ENCODE results near the gene ADRA1B. TPM values are rescaled to one million over a fixed set of nuclear protein-coding genes. Genes with fewer than 3 reads are reported as not detected.
"Not testable (repeated sequence)": the region's sequence is repeated elsewhere in the genome, so short reads cannot be mapped to it uniquely, and the experiment has no call there.

ADRA1B gene
- total RNA-seq, 1 donor from 2014 or later = 0.74 TPM

DNA sequence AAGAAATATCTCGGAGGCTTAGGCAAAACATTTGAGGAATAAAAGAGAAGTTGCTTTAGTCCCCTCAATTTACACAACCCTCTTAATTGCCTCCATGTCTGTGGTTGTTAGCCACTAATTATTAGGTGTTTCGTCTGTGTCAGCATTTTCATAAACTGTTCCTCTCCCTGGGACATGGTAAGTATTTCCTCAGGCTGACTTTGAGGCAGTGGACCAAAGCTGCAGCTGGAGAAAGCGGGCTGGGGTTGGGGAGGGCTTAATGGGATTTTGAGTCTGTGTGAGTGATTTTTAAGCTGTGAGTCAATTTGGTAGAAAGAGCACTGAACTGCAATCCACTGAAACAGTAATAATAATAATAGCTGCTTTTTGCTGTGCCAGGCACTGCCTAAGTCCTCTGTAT lies 79.6 kb downstream of the ADRA1B start:
- TF ChIP-seq, protein P1, sequence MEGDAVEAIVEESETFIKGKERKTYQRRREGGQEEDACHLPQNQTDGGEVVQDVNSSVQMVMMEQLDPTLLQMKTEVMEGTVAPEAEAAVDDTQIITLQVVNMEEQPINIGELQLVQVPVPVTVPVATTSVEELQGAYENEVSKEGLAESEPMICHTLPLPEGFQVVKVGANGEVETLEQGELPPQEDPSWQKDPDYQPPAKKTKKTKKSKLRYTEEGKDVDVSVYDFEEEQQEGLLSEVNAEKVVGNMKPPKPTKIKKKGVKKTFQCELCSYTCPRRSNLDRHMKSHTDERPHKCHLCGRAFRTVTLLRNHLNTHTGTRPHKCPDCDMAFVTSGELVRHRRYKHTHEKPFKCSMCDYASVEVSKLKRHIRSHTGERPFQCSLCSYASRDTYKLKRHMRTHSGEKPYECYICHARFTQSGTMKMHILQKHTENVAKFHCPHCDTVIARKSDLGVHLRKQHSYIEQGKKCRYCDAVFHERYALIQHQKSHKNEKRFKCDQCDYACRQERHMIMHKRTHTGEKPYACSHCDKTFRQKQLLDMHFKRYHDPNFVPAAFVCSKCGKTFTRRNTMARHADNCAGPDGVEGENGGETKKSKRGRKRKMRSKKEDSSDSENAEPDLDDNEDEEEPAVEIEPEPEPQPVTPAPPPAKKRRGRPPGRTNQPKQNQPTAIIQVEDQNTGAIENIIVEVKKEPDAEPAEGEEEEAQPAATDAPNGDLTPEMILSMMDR (IDR thresholded peaks at IDR 0.05) = no peak
- no peak for TF ChIP-seq POLR2AphosphoS5 (IDR thresholded peaks at IDR 0.05; ENCODE audit: insufficient read depth in 1 of 2, low read depth in 1 of 2)
- no peak overlapping the region for H3K4me3 ChIP-seq
- H3K27ac ChIP-seq = no peak overlapping the region
- H3K36me3 ChIP-seq = no peaks in the 10 kb centered on the region
- no peaks in the 10 kb centered on the region for H3K27me3 ChIP-seq
- H3K4me1 ChIP-seq = no peaks in the 10 kb centered on the region
- intact Hi-C loops (cut with DNase I) = no loop called here
- no peak for DNase-seq (ENCODE audit: extremely low spot score in 2 of 2)
- H3K9me3 ChIP-seq = peaks cover 7% of the 10 kb centered on the region

DNA sequence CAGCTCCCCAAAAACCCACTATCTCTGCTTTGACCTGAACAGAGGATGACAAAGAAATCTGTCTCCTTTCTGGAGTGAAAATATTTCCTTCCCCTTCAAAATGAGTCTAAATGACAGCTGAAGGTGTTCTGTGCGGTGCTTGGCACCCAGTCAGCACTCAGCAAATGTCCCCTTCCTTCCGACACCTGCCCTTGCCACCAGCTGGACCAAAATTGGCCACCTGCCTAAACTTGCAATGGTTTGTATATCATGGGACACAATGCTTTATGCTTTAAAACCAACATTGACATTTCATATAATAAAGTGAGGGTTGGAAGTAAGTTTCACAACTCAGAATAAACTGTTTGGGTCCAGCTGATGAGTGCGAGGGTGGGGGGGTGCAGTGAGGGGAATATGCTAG lies 85.2 kb downstream of the ADRA1B start:
- Histone ChIP-seq H3K27me3 (no peaks in the 10 kb centered on the region), H3K27ac (no peak overlapping the region), H3K4me3 (no peak overlapping the region), H3K4me1 (no peaks in the 10 kb centered on the region), H3K9me3 (no peaks in the 10 kb centered on the region), H3K36me3 (no peaks in the 10 kb centered on the region)
- TF ChIP-seq POLR2A (IDR thresholded peaks at IDR 0.05) (no peak), POLR2AphosphoS5 (IDR thresholded peaks at IDR 0.05; ENCODE audit: insufficient read depth in 1 of 2, low read depth in 1 of 2) (no peak)
- TF ChIP-seq, protein P1 (IDR thresholded peaks at IDR 0.05) = no peak
- intact Hi-C loops (cut with DNase I) = no loop called here
- no peak for DNase-seq (ENCODE audit: extremely low spot score in 2 of 2)

DNA sequence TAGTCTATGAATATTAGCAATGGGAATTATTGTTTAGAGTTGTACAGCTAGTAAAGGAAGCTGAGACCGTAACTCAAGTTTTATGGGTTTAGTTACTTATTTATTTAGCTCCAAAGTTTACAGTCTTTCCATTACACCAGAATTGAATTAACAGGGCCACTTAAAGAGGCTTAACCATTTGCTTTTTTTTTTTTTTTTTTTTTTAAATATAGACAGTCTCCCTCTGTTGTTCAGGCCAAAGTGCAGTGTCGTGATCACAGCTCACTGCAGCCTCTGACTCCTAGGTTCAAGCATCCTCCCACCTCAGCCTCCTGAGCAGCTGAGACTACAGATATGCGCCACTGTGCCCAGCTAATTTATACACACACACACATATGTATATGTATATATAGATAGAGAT lies 91.2 kb downstream of the ADRA1B start:
- Histone ChIP-seq H3K36me3 (peaks cover 0 to 8% of the 10 kb centered on the region in 2 donors), H3K27ac (no peak overlapping the region), H3K9me3 (no peaks in the 10 kb centered on the region), H3K4me1 (peaks cover 26% of the 10 kb centered on the region), H3K27me3 (no peaks in the 10 kb centered on the region), H3K4me3 (no peak overlapping the region)
- intact Hi-C loops (cut with DNase I) = no loop called here
- TF ChIP-seq POLR2AphosphoS5 (IDR thresholded peaks at IDR 0.05; ENCODE audit: insufficient read depth in 1 of 2, low read depth in 1 of 2) (no peak), POLR2A (IDR thresholded peaks at IDR 0.05) (no peak)
- TF ChIP-seq, protein P1 (IDR thresholded peaks at IDR 0.05) = no peak
- no peak for DNase-seq (ENCODE audit: extremely low spot score in 2 of 2)

DNA sequence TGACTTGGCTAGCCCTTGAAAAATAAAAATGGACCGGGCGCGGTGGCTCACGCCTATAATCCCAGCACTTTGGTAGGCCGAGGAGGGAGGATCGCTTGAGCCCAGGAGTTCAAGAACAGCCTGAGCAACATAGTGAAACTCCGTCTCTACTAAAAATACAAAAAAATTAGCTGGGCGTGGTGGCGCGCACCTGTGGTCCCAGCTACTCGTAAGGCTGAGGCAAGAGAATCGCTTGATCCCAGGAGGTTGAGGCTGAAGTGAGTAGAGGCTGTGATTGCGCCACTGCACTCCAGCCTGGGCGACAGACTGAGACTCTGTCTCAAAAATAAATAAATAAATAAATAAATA lies 92.2 kb downstream of the ADRA1B start:
- H3K4me3 ChIP-seq = peak overlapping the region; percentile 52 to 77
- intact Hi-C loops (cut with DNase I) = not testable (repeated sequence)

DNA sequence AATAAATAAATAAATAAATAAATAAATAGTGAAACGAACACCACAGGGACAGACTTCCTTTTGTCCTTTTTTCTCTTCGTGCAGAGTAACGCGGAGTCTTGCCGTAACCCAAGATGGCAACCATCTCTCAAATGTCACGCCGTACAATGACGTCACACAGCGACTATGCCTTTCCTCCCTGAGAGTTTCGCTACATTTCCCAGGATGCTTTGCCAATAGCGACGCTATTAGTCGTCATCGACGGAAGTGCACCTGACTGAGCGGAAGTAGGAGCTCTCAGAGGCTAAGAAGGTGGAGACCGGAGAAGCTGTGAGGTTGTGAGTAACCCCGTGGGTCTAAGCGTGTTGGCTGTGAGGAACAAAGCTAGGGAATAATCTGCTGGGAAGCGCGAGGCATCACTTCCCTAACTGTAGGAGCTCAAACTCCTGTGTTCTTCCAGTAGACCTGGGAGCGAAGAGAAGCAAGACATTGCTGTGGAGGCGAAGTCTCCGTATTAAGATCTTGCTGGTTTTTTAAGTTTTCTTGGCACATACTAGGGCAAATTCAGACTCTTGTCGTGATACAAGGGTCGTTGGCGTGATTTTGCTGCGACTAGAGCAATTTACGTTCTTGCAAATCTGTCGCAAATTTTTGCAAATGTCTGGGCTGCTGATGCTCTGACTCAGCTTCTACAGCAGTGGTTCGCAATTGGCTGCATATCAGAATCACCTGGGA lies 92.8 kb downstream of the ADRA1B start, which contains the start of gene TTC1:
TSS of gene TTC1 (plus strand) at position 263 of the 714 bp plus-strand sequence. CDS start 1,390 bp downstream, outside the sequence.
- intact Hi-C loops (cut with DNase I) = no loop called here

More for the DNA sequence above, 92.2 kb downstream of the ADRA1B start:
- Histone ChIP-seq H3K27ac (peak overlapping the region; percentile 82), H3K4me1 (peaks cover 26% of the 10 kb centered on the region), H3K36me3 (peaks cover 0 to 11% of the 10 kb centered on the region in 2 donors)
- H3K9me3 ChIP-seq; H3K27me3 ChIP-seq; DNase-seq (ENCODE audit: extremely low spot score in 2 of 2): not testable (repeated sequence)

More for the DNA sequence above, 92.8 kb downstream of the ADRA1B start, which contains the start of gene TTC1:
- TF ChIP-seq POLR2A (IDR thresholded peaks at IDR 0.05) = peak in 1 of 2 donors; percentile 68
- TF ChIP-seq, protein P1 (IDR thresholded peaks at IDR 0.05) = no peak
- TF ChIP-seq POLR2AphosphoS5 (IDR thresholded peaks at IDR 0.05; ENCODE audit: insufficient read depth in 1 of 2, low read depth in 1 of 2) = peak; percentile 55 to 97
- H3K9me3 ChIP-seq = no peaks in the 10 kb centered on the region
- DNase-seq (ENCODE audit: extremely low spot score in 2 of 2) = peak in 1 of 2 donors; percentile 99
- H3K27ac ChIP-seq = peak within 1 kb of the TSS; percentile 82
- no peaks in the 10 kb centered on the region for H3K27me3 ChIP-seq
- H3K4me3 ChIP-seq = peak within 1 kb of the TSS; percentile 52 to 77
- peaks cover 0 to 11% of the 10 kb centered on the region in 2 donors for H3K36me3 ChIP-seq
- H3K4me1 ChIP-seq = peaks cover 26% of the 10 kb centered on the region

Data from vagina (tissue), 2 donors.